Keratinocyte (primary cell): ENCODE results near the gene DNAH11. TPM values are rescaled to one million over a fixed set of nuclear protein-coding genes. Genes with fewer than 3 reads are reported as not detected.

Source experiments
- DNase-seq: peaks from one replicate; pipeline ENCODE4 v3.0.0-alpha.2; 2011; ENCODE audit warnings: low read depth, missing footprints, low spot score
- FAIRE-seq: peaks from 2 replicates; lab custom pipeline; 2011; peaks lifted over from hg19 to GRCh38; lab: Jason Lieb, UNC
- H2AFZ ChIP-seq: 2 replicates; pipeline ENCODE4 v1.6.0; 2012; ENCODE audit warnings: low read length, control low read depth, inconsistent platforms; ENCODE audit not compliant: control insufficient read depth
- H3K27ac ChIP-seq: 2 replicates; pipeline ENCODE4 v1.5.1; 2011; ENCODE audit warnings: low read length; ENCODE audit not compliant: control insufficient read depth, insufficient read depth
- H3K27me3 ChIP-seq: 3 replicates; pipeline ENCODE4 v1.6.0; 2011; ENCODE audit warnings: low read length; ENCODE audit not compliant: control insufficient read depth, insufficient read depth; ENCODE audit errors: extremely low read depth
- H3K36me3 ChIP-seq, 2 experiments: 2 replicates in 1 of 2; 3 replicates in 1 of 2; pipeline ENCODE4 v1.5.1; 2011; ENCODE audit warnings: low read length in 2 of 2, mild to moderate bottlenecking in 1 of 2; ENCODE audit not compliant: control insufficient read depth in 2 of 2, insufficient read depth in 2 of 2; ENCODE audit errors: extremely low read depth in 1 of 2
- H3K4me1 ChIP-seq: 3 replicates; pipeline ENCODE4 v1.5.1; 2011; ENCODE audit warnings: low read length; ENCODE audit not compliant: control insufficient read depth, insufficient read depth; ENCODE audit errors: extremely low read depth
- H3K4me2 ChIP-seq: 3 replicates; pipeline ENCODE4 v1.6.0; 2011; ENCODE audit warnings: low read depth, low read length; ENCODE audit not compliant: control insufficient read depth, insufficient read depth; ENCODE audit errors: extremely low read depth
- H3K4me3 ChIP-seq, 3 experiments: fragments of 200-600 bp in 1 of 3; sonication (generic) in 1 of 3; 2 replicates in 2 of 3; 3 replicates in 1 of 3; pipeline ENCODE4 v1.5.1; 2011 to 2016; ENCODE audit warnings: low read length in 3 of 3, mild to moderate bottlenecking in 3 of 3, control low read depth in 2 of 3, inconsistent platforms in 1 of 3, low read depth in 1 of 3, mixed read lengths in 1 of 3, mixed run types in 1 of 3, moderate library complexity in 1 of 3; ENCODE audit not compliant: control insufficient read depth in 2 of 3, insufficient read depth in 2 of 3; ENCODE audit errors: extremely low read depth in 1 of 3
- H3K79me2 ChIP-seq: 2 replicates; pipeline ENCODE4 v1.6.0; 2012; ENCODE audit warnings: low read length; ENCODE audit not compliant: control insufficient read depth, insufficient read depth
- H3K9ac ChIP-seq: 3 replicates; pipeline ENCODE4 v1.6.0; 2011; ENCODE audit warnings: low read length; ENCODE audit not compliant: control insufficient read depth, insufficient read depth; ENCODE audit errors: extremely low read depth
- H3K9me1 ChIP-seq: 3 replicates; pipeline ENCODE4 v1.6.0; 2011; ENCODE audit warnings: low read length; ENCODE audit not compliant: control insufficient read depth, insufficient read depth; ENCODE audit errors: extremely low read depth
- H3K9me3 ChIP-seq: 2 replicates; pipeline ENCODE4 v1.5.1; 2012; ENCODE audit warnings: low read depth, low read length; ENCODE audit not compliant: control insufficient read depth
- H4K20me1 ChIP-seq: 3 replicates; pipeline ENCODE4 v1.6.0; 2011; ENCODE audit warnings: low read length; ENCODE audit not compliant: control insufficient read depth, insufficient read depth; ENCODE audit errors: extremely low read depth
- CTCF ChIP-seq, 3 experiments: IDR thresholded peaks in 1 of 3; conservative IDR thresholded peaks in 1 of 3; optimal IDR thresholded peaks in 1 of 3; 2 replicates in 2 of 3; 3 replicates in 1 of 3; pipeline versions ENCODE3 to v1.5.1; 2011; ENCODE audit warnings: low read length in 3 of 3, mild to moderate bottlenecking in 3 of 3, moderate library complexity in 2 of 3, control low read depth in 1 of 3, inconsistent platforms in 1 of 3; ENCODE audit not compliant: insufficient read depth in 2 of 3; ENCODE audit errors: extremely low read depth in 1 of 3
- EZH2 ChIP-seq: IDR thresholded peaks from one replicate; pipeline ENCODE4 v1.6.1; 2012; ENCODE audit warnings: inconsistent platforms, mild to moderate bottlenecking, low read length, moderate library complexity
- dilution Hi-C: fragments of 300-500 bp; cut with MboI; formaldehyde crosslinking; loops from one replicate; pipeline ENCODE4 v1.7.0; 2020; ENCODE audit warnings: low sequenced_read_pairs; ENCODE audit not compliant: extremely low pct_ligation_motif_present
- polyA plus RNA-seq, 5 experiments: library from polyadenylated mRNA; depleted of rRNA in 3 of 5; stranded (reverse) in 3 of 5; stranded (forward) in 1 of 5; unstranded in 1 of 5; fragments of >200 nt; gene quantifications; 1 replicate in 1 of 5; 2 replicates in 3 of 5; 3 replicates in 1 of 5; pipeline versions ENCODE4 v1.2.1 to v1.2.3, GENCODE V29; 2011 to 2012; ENCODE audit warnings: missing spikeins in 2 of 5, low read depth in 1 of 5, low replicate concordance in 1 of 5

The DNAH11 gene
- polyA plus RNA-seq, 1 donor (not counting 4 experiments of a cell fraction or from before 2014, with no cell fraction given), result 0.21 TPM

GRCh38 chr7:21908746-21909145 lies 365.9 kb downstream of the DNAH11 start:
- Histone ChIP-seq H3K36me3 (peaks cover 9 to 22% of the 10 kb centered on the region in 2 experiments), H3K4me2 (no peak overlapping the region), H3K4me3 (no peak overlapping the region), H2AFZ (no peak overlapping the region), H4K20me1 (no peaks in the 10 kb centered on the region), H3K9ac (no peak overlapping the region), H3K79me2 (no peaks in the 10 kb centered on the region), H3K9me1 (no peaks in the 10 kb centered on the region), H3K27me3 (no peaks in the 10 kb centered on the region), H3K27ac (no peak overlapping the region), H3K9me3 (no peaks in the 10 kb centered on the region), H3K4me1 (no peaks in the 10 kb centered on the region)
- TF ChIP-seq CTCF (optimal IDR thresholded peaks at IDR 0.05 in 1 of 3, IDR thresholded peaks at IDR 0.05 in 1 of 3, conservative IDR thresholded peaks at IDR 0.05 in 1 of 3; ENCODE audit: extremely low read depth in 1 of 3, insufficient read depth in 2 of 3, low read length in 3 of 3) (no peak), EZH2 (no peak)
- DNase-seq (no peak), FAIRE-seq (no peak)
- dilution Hi-C loops, result no loop called here

GRCh38 chr7:21910253-21910652 lies 367.4 kb downstream of the DNAH11 start:
- no peaks in the 10 kb centered on the region for H4K20me1 ChIP-seq
- no peak for TF ChIP-seq CTCF (optimal IDR thresholded peaks at IDR 0.05 in 1 of 3, IDR thresholded peaks at IDR 0.05 in 1 of 3, conservative IDR thresholded peaks at IDR 0.05 in 1 of 3; ENCODE audit: extremely low read depth in 1 of 3, insufficient read depth in 2 of 3, low read length in 3 of 3)
- no peak for TF ChIP-seq EZH2
- no peaks in the 10 kb centered on the region for H3K9me1 ChIP-seq
- H3K9me3 ChIP-seq, result no peaks in the 10 kb centered on the region
- H3K4me3 ChIP-seq, result no peak overlapping the region
- FAIRE-seq (no peak), DNase-seq (no peak)
- H3K4me2 ChIP-seq, result no peak overlapping the region
- H3K79me2 ChIP-seq, result no peaks in the 10 kb centered on the region
- H3K4me1 ChIP-seq, result peaks cover 11% of the 10 kb centered on the region
- no peaks in the 10 kb centered on the region for H3K27me3 ChIP-seq
- no peak overlapping the region for H2AFZ ChIP-seq
- H3K36me3 ChIP-seq, result peaks cover 9 to 28% of the 10 kb centered on the region in 2 experiments
- dilution Hi-C loops, result no loop called here
- no peak overlapping the region for H3K9ac ChIP-seq
- no peak overlapping the region for H3K27ac ChIP-seq
